NCI-H1417 (cell line): ENCODE measurements around the gene GLB1L3.
A peak's percentile ranks its signal among the peaks of the same experiment; 100 is the strongest.
"Not testable (repeated sequence)": the region's sequence is repeated elsewhere in the genome, so short reads cannot be mapped to it uniquely, and the experiment has no call there.

Source experiments
- DNase-seq, 3 experiments: peaks; one replicate each; lab custom pipeline; 2025; lab: John Stamatoyannopoulos, UW

Gene GLB1L3

DNA sequence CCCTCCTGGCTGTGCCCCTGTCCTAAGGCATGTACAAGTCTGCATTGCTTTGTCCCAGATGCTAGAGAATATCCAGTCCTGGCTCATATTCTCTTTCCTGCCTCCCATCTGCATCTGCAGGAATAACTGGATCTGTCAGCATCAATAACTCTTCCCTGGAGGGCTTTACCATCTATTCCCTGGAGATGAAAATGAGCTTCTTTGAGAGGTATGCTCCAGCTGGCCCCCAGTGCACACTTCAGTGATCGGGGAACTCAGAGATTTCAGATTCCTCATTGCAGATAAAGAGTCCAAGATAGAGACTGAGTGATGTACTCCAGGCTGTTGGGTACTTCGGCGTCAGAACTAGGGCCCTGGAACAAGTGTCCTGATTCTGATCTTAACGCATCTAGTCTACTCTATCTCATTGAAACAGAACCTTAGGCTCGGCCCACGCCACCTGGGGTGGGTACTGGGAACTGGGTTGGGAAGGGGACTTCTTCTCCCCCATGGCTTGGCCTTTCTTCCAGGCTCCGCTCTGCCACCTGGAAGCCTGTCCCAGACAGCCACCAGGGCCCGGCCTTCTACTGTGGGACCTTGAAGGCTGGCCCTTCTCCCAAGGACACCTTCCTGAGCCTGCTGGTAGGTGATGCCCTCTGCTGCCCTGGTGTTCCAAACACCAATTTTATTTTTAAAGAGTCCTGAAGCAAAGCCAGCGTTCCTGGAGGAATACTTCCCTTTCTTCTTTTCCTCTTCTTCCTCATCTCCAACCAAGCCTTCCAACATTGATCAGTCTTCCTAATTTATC lies 37.8 kb downstream of the GLB1L3 start:
- no peak for DNase-seq

DNA sequence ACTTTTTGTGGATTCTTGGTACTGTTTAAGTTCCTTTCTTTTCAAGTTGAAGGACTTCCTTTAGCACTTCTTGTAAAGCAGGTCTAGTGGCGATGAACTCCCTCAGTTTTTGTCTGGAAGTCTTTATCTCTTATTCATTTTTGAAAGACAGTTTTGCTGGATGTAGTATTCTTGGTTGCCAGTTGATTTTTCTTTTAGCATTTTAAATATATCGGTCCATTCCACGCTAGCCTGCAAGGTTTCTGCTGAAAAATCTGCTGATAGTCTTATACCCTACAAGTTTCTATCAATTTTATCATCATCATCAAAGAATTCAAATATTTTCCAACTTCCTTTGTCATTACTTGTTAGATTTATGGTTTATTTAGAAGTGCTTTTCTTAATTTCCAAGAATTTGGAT lies 40.9 kb downstream of the GLB1L3 start:
- no peak for DNase-seq

DNA sequence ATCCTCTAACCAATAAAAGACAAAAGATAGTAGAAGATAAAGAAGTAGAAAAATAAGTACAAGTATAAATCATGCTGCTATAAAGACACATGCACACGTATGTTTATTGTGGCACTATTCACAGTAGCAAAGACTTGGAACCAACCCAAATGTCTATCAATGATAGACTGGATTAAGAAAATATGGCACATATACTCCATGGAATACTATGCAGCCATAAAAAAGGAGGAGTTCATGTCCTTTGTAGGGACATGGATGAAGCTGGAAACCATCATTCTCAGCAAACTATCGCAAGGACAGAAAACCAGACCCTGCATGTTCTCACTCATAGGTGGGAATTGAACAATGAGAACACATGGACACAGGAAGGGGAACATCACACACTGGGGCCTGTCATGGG lies 45.2 kb downstream of the GLB1L3 start:
- not testable (repeated sequence) for DNase-seq

DNA sequence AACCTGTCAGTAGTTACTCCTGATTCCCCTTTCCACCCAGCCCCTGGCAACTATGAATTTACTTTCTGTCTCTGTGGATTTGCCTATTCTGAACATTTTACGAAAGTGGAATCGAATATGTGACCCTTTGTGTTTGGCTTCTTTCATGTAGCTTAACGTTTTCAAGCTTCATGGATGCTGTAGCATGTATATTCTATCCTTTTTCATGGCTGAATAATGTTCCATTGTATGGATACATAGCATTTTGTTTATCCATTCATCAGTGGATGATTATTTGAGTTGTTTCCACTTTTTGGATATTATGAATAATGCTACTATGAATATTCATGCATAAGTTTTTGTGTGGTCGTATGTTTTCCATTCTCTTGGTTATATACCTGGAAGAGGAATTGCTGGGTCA lies 46.4 kb downstream of the GLB1L3 start:
- DNase-seq = no peak

DNA sequence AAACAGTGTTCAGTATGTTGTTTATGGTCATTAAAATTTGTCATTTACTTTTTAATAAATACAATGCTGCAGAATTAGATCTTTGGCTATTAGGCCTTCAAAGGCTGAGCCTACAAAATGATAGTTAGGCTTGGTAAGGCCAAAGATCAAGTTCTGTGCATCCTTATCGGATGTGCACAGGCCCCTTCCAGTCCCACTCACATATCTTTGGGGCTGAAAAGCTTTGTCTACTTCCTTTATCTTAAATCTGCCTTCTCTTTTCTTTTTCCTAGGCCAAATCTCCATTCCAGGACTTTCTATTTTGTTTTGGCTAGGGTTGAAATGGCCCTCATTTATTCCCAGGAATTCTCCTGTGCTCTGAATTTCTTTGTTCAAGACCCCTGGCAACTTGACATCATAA lies 52.3 kb downstream of the GLB1L3 start:
- DNase-seq = no peak

DNA sequence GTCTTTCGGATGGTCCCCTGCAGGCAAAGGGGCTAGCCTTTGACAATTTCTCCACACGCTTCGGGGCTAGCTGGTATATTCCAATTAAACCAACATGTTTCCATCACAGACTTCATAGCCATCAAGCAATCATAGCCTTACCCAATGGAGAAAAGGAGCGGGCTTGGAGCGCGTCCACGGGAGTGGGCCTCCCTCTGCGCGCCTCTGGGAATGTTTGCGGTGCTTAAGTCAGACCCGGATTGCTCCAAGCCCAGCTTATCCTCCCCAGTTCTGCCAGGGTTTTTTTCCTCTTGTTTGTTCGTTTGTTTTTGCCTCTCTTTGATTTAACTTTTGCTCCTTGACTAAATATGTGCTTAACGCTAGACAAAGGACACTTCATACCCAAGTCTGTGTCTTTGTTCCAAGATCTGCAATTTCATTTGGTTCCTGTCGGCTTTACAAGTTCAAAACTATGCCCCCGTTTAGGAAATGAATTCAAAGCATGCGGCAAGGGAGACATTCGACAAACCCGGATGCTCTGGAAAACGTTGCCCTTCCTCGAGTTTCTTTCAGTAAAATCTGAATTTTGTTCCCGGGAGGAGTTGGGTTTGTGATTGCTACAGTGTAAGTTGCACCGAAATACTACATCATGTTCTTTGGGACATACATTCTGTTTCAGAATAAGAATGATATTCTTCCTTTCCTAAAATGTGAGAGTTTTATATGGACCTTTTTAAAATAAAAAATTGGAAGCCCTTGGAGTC lies 54.6 kb downstream of the GLB1L3 start:
- peak in 2 of 3 experiments; percentile 25 to 52 for DNase-seq

DNA sequence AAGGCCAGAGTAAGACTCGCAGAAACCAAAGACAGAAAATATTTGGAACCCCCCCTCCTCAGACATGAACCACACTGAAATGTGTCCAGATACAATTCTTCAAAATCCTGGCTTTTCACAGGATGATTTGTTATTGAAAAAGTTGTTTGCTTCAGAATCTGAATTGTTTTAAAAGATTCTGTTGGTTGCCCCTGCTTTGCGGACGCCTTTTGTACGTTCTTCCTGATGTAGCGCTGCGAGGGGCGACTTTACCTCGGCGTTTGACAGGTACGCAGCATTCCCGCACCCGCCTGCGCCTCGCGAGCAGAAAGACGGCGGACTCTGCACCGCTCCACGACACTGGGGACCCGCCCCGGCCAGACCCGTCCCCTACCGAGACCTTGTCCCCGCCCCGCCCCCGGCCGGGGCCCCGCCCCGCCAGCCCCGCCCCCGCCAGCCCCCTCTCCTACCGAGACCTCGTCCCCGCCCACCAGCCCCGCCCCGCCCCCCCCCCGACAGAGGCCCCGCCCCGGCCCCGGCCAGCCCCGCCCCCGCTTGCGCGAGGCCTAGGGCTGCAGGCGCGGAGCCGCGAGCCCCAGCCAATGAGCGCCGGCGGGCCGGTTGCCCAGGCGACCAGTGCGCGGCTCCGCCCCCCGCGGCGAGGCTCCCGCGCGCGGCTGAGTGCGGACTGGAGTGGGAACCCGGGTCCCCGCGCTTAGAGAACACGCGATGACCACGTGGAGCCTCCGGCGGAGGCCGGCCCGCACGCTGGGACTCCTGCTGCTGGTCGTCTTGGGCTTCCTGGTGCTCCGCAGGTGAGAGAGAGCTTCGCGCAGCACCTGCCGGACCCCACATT lies 55.4 kb downstream of the GLB1L3 start, which contains the start of gene GLB1L2:
GLB1L2 (plus strand) TSS at position 635 of the 835 bp plus-strand sequence; CDS start at position 709, 74 bp downstream.
- DNase-seq = peak; percentile 83 to 90 (median 89)

DNA sequence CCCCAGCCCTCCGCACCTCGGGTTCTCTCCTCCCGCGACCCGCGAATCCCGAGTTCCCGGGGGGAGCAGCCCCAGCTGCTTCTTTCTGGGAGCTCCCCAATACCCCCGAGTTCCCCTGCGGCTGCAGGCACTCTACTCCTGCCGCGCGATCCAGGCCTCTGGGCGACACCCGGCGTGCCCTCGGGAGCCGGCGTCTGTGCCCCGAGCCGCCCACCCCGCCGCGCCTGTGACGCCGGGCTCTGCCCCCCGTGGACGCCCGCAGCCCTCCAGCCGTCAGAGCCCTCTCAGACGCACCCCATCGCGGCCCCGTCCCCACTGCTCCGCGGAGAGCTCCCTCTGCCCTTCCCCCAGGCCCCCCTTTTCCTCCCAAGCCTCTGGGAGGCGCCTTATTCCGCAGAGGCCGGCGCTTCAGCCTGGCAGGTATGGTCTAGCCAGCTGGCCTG lies 56.0 kb downstream of the GLB1L3 start:
- peak in 2 of 3 experiments; percentile 85 to 88 for DNase-seq

DNA sequence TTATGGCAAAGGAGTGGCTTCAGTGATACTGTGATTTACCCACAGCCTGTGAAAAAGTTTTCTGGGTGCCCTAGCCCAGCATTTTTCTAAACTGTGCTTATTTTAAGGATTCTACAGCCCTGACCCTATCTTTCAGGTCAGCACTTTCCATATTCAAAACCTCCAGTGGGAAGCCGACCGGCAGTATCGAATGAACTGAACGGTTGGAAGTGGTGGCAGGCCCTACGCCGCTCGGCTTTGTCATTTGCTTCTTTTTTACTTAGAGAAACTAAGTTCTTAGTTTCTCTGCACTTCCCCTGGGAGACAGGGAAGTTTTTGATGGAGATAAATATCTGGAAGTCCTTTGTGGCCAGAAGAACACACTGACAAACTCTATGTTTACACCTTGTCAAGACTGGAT lies 56.6 kb downstream of the GLB1L3 start:
- DNase-seq = no peak

DNA sequence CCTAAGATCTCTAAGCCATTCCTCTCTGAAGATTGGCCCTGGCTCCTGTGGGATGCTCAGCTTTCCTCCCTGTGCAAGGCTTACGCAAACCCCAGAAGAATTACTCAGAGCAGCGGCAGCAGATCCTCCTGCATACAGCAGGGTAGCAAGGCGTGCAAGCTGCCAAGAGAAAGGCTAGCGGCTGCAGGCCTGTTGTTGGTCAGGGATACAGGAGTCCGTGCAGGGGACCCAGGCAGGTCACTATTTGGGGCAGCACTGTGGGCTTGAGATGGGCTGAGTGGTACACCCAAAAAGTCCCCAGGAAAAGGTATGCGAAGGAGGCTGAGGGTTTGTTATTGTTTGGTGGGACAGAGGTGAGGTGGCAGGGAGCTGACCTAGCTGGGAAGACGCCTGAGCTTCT lies 57.1 kb downstream of the GLB1L3 start:
- DNase-seq = no peak

DNA sequence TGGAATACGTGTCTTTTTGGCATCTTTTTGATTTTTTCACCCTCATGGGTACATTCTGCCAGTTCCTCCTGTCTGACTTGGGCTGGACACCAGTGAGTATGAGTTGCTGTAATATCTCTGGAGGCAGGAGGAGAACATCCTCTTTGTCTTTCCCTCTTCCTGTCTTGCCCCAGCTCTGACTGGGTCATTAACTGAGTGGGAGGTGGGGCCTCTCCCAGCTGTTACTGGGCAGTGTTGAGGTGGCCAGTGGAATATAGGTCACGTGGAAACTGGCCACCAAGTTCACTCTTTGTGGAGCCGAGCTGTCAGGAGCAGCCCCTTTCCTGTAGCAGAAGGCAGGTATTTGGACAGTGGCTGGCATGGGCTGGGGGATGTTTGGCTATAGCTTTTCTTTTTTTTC lies 57.8 kb downstream of the GLB1L3 start:
- no peak for DNase-seq

DNA sequence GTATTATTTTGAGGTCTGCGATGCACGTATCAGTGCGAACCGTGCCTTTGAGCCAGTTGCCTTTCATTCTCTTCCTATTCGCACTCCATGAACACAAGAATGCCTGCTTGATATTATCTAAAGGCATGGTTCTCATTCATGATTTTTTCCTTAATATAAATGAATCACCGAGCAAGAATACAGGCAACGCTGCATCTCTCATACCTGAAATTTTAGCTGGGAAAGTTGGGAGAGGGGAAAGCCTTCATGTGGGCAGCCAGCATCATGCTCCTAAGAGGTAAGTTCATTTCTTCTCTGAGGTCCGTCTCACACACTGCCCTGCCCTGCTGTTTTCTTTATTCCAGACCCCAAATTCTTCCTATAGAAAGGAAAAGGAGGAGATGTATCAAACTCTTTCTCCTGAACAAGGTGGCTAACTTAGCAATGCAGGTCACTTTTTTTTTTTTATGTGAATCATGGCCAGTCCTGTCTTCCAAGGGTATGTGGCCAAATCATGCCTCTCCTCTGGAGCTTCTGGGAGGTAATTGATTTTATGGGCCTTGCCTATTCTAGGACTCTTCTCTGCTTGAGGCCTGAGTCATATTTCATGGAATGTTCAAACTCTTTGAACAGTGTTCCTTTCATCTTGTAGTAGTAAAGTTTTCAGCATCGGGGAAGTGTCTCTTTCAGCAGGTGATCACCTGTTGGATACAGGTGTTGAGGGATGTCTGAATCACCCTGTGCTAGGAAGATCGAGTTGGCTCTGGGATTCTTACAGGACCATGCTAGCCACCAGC lies 58.8 kb downstream of the GLB1L3 start:
- DNase-seq = no peak

DNA sequence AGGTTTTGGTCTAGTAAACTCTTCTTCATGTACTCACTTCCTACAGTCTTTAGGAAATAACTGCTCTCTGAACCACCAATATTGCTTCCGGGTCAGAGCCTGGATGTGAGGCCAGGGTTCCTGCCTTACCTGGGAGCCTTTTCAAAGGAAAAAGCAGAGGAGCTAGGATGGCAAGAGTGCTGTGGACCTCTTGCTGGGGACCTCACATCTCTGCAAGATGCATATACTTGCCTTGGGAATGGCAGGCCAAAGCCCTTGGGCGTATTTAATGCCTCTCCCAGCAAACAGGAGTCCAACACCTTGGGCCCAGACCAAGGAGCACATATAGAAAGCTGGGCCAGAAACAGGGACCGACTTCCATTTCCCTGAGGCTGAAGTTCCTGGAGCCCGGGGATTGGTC lies 60.9 kb downstream of the GLB1L3 start:
- DNase-seq = no peak

DNA sequence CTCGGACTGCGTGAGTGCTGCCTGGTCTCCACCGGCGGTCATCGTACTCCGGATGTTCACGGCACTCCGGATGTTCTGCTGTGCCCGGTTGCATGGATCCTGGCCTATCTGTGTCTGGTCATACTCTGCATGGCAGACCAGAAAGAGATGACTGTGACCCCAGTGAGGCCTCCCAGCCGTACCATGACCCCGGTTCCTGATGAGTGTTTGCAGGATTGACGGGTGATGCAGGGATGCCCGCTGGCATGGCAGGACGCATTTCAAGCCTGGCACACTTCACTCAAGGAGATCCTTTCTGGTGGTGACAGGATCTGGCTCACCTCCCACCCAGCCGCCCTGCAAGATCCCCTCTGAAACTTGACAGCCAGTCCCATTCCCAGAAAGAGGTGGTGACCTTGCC lies 61.9 kb downstream of the GLB1L3 start:
- no peak for DNase-seq

DNA sequence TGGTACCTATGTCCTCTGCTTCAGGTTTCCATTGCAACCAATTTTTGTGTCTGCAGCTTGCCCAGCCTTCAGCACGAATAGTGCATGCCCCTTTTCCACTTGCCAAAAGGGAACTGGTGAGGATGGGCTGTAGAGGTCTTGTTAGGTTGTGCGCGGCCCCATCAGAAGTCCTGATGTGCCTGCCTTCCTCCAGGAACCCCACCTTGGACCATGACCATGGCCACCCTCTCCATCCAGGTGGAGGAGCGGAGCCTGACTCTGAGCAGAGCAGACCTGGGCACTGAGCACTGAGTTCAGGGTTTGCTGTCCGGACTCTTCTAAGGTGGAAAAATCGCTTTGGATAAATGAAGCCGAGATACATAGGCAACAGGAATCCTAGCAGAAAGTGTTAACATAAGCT lies 62.5 kb downstream of the GLB1L3 start:
- DNase-seq = no peak

DNA sequence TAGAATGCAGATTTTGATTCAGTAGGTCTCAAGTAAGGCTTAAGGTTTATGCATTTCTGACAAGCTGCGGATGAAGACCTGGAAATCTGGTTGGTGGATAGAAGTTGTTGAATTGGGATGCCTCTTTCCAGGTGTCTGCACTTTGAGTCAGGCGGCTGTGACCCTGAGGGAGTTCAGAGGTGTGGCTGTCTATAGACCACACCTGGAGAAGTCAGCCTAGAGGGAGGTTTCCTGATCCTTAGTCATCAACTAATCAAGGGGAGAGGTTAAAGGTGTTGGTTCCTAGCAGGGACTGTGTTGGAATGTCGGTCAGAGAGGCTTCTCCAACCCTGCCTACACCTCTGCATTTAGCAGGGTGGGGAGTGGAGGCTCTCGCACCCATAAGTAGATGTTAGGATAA lies 63.6 kb downstream of the GLB1L3 start:
- no peak for DNase-seq

DNA sequence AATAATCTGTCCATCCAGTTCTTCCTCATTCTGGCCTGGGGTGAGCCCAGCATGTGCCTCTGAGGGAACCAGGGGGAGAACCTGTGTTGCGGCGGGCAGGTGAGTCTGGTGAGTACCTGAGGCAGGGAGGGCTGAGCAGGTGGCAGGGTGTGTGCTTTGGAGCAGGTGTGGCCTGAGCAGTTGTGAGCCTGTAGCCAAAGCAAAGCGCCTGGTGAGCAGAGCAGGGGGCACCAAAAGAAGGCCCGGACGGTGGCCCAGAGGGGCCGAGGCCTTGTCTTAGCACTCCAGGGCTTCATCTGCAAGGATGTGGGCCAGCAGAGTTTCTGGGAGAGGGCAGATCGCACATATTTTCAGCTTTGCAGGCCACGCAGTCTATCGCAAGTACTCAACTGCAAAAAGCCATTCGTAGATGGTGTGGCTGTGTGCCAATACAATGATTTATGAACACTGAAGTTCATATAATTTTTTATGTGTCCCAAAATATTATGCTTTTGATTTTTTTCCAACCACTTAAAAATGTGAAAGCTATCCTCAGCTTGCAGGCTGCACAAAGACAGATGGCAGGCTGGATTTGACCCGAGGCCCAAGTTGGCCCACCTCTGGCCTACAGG lies 64.3 kb downstream of the GLB1L3 start:
- peak; percentile 35 to 46 (median 43) for DNase-seq

DNA sequence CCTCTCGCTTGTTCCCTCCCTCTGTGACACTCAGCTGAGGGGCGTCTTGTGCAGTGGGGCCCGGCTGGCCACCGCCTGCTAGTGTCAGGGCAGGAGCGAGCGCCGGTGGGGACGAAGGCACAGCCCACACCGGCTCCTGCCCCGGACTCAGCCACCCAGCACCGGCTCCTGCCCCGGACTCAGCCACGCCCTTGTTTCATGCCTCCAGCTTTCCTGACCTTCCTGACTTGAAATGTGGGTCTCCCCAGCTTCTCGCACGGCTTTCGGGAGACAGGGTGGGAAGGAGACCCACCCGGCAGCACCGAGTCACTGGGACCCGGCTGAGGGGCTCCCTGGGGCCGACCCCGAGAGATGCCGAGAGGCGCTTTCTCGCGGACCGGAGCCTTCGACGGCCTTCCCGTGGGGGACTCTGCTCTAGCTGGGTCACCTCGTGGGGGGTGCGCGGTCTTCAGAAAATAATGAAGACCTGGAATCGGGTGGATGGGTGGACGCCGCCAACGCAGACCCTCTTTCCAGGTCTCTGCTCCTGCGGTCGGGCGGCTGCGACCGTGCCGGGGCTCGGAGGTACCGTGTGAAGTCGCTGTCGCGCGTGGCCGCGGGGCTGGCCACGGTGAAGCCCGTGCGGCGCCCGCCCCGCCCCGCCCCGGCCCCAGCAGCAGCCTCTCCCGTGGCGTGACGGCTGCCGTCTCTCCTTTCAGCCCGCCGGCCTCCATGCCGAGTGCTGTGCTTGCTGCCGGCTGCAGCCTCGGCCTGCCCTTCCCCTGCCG lies 65.8 kb downstream of the GLB1L3 start:
- DNase-seq = no peak

DNA sequence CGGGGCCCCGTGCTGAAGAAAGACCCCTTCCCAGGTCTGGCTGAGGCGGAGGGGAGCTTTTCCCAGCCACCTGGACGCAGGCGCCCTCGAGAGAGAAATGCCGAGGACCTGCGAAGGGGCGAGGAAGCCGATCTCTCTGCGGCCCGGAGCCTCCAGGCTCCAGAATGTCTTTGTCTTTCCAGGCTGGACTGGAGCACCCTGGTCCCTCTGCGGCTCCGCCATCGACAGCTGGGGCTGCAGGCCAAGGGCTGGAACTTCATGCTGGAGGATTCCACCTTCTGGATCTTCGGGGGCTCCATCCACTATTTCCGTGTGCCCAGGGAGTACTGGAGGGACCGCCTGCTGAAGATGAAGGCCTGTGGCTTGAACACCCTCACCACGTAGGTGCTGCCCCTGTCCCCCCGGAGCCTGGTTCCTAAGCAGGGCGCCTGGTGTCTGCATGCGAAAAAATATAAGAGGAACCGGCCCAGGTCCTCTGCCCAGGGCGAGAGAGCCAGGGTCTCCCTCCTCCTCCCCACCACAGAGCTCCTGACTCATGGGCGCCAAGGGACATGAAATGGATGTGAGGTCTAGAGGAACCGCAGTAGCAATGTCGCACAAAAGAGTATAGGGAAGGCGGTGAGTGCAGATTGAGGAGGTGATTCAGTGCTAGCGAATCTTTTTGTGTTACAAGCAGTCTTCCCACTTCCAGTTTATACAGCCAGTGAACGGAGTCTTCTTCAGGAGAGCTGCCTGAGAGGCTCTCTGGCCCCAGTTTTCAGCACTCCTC lies 66.6 kb downstream of the GLB1L3 start:
- DNase-seq = no peak

DNA sequence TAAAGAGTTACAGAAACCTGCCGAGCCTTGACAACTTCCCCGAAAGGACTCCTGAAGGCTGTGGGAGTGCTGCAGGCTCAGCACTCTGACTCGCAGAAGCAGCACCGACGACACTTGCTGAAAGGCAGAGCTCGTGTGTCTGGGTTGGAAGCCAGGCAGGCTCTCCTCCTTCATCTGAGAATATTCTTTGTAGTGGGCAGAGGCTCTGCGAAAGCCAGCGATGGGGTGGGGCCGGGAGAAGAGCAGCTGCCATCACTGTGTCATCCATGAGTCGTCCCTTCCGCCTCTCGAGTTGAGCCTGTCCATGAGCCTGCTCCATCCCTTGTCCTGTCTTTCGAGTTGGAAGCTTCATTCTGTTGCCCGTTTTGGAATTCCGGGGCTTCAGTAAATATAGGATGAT lies 67.5 kb downstream of the GLB1L3 start:
- DNase-seq = no peak
